K562 (cell line): Measurements from ENCODE around the gene CACNA1E. TPM values are rescaled to one million over a fixed set of nuclear protein-coding genes. Genes with fewer than 3 reads are reported as not detected.

ENCODE experiments used
- KLF1 ChIP-seq: fragments of 450-650 bp; IDR thresholded peaks from 2 replicates; pipeline ENCODE4 v1.6.1; 2016; ENCODE audit warnings: missing genetic modification characterization, missing compliant biosample characterization
- polyA plus RNA-seq, 8 experiments: library from polyadenylated mRNA; depleted of rRNA in 4 of 8; stranded (reverse) in 5 of 8; unstranded in 3 of 8; fragments of >200 nt; fragmentation: Nextera tagmentation in 2 of 8; fragmentation: Illumina TruSeq in 1 of 8; extraction: Ambion mirVana in 2 of 8; extraction: Trizol in 1 of 8; gene quantifications; 2 replicates each; pipeline versions ENCODE4 v1.2.1 to v1.2.3, GENCODE V29; 2011 to 2014; ENCODE audit warnings: inconsistent platforms in 1 of 8, missing spikeins in 1 of 8
- total RNA-seq, 7 experiments: library from RNA; depleted of rRNA in 6 of 7; stranded (reverse); fragments of >200 nt in 6 of 7; fragmentation: Illumina TruSeq in 2 of 7; extraction: Trizol in 2 of 7; gene quantifications; 2 replicates each; pipeline versions ENCODE4 v1.2.1 to v1.2.3, GENCODE V29; 2011 to 2021; ENCODE audit warnings: low replicate concordance in 1 of 7
- TF ChIP-seq, protein P1 (sequence below): fragments of 200-600 bp; sonication (generic); IDR thresholded peaks from one replicate; pipeline ENCODE4 v1.6.1; 2012; ENCODE audit warnings: mild to moderate bottlenecking, low read depth, low read length, inconsistent platforms

The CACNA1E gene
- total and polyA plus RNA-seq, 9 of the 15 experiments (the other 6 are each of a cell fraction or from before 2014, with no cell fraction given) = under 0.01 to 0.04 TPM; not detected in 7

DNA sequence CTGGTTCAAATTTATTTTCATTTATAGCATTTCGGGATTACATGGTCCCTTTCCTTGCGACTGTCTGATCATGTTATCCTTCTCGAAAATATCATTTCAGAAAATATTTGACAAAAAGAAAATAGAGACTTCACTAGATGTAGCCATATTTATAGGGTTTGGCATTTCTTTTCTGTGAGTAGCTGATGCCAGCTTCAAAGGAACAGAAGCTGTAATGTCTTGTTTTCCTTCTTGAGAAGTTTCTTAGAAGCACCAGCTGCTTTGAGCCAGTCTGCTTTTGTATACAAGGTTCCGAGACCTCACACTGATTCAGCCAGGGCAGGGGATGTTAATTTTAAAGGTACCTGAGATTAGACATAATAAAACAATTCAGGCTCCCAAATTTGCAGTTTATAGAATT, 329.9 kb downstream of the CACNA1E start (continued):
- TF ChIP-seq, protein P1, sequence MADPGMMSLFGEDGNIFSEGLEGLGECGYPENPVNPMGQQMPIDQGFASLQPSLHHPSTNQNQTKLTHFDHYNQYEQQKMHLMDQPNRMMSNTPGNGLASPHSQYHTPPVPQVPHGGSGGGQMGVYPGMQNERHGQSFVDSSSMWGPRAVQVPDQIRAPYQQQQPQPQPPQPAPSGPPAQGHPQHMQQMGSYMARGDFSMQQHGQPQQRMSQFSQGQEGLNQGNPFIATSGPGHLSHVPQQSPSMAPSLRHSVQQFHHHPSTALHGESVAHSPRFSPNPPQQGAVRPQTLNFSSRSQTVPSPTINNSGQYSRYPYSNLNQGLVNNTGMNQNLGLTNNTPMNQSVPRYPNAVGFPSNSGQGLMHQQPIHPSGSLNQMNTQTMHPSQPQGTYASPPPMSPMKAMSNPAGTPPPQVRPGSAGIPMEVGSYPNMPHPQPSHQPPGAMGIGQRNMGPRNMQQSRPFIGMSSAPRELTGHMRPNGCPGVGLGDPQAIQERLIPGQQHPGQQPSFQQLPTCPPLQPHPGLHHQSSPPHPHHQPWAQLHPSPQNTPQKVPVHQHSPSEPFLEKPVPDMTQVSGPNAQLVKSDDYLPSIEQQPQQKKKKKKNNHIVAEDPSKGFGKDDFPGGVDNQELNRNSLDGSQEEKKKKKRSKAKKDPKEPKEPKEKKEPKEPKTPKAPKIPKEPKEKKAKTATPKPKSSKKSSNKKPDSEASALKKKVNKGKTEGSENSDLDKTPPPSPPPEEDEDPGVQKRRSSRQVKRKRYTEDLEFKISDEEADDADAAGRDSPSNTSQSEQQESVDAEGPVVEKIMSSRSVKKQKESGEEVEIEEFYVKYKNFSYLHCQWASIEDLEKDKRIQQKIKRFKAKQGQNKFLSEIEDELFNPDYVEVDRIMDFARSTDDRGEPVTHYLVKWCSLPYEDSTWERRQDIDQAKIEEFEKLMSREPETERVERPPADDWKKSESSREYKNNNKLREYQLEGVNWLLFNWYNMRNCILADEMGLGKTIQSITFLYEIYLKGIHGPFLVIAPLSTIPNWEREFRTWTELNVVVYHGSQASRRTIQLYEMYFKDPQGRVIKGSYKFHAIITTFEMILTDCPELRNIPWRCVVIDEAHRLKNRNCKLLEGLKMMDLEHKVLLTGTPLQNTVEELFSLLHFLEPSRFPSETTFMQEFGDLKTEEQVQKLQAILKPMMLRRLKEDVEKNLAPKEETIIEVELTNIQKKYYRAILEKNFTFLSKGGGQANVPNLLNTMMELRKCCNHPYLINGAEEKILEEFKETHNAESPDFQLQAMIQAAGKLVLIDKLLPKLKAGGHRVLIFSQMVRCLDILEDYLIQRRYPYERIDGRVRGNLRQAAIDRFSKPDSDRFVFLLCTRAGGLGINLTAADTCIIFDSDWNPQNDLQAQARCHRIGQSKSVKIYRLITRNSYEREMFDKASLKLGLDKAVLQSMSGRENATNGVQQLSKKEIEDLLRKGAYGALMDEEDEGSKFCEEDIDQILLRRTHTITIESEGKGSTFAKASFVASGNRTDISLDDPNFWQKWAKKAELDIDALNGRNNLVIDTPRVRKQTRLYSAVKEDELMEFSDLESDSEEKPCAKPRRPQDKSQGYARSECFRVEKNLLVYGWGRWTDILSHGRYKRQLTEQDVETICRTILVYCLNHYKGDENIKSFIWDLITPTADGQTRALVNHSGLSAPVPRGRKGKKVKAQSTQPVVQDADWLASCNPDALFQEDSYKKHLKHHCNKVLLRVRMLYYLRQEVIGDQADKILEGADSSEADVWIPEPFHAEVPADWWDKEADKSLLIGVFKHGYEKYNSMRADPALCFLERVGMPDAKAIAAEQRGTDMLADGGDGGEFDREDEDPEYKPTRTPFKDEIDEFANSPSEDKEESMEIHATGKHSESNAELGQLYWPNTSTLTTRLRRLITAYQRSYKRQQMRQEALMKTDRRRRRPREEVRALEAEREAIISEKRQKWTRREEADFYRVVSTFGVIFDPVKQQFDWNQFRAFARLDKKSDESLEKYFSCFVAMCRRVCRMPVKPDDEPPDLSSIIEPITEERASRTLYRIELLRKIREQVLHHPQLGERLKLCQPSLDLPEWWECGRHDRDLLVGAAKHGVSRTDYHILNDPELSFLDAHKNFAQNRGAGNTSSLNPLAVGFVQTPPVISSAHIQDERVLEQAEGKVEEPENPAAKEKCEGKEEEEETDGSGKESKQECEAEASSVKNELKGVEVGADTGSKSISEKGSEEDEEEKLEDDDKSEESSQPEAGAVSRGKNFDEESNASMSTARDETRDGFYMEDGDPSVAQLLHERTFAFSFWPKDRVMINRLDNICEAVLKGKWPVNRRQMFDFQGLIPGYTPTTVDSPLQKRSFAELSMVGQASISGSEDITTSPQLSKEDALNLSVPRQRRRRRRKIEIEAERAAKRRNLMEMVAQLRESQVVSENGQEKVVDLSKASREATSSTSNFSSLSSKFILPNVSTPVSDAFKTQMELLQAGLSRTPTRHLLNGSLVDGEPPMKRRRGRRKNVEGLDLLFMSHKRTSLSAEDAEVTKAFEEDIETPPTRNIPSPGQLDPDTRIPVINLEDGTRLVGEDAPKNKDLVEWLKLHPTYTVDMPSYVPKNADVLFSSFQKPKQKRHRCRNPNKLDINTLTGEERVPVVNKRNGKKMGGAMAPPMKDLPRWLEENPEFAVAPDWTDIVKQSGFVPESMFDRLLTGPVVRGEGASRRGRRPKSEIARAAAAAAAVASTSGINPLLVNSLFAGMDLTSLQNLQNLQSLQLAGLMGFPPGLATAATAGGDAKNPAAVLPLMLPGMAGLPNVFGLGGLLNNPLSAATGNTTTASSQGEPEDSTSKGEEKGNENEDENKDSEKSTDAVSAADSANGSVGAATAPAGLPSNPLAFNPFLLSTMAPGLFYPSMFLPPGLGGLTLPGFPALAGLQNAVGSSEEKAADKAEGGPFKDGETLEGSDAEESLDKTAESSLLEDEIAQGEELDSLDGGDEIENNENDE = no peak
- TF ChIP-seq KLF1 (tag) = no peak
